C4-2B (cell line): Measurements from ENCODE around the gene EDIL3.

Experiments used
- ZFX ChIP-seq: fragments of 450-650 bp; IDR thresholded peaks from 2 replicates; pipeline ENCODE4 v1.6.1; 2017
- TF ChIP-seq, protein P1 (sequence below): fragments of 450-650 bp; conservative IDR thresholded peaks from 2 replicates; pipeline ENCODE4 v1.5.1; 2017; ENCODE audit warnings: mild to moderate bottlenecking

DNA sequence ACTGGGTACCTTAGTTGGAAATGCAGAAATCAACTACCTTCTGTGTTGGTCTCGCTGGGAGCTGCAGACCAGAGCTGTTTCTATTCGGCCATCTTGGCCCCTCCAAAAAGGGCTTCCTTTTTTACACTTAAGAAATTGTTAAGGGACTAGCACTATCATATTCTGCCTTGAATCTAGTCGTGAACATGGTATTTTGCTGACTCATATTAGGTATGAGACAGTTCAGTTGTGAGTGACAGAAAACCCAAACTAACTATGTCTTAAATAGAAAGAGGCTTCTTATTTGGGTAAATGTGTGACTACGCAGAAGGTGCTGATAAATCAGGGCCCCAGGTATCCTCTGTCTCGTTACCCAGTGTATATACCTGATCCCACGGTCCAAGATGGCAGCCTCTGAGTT lies 298.2 kb downstream of the EDIL3 start:
- TF ChIP-seq, protein P1, sequence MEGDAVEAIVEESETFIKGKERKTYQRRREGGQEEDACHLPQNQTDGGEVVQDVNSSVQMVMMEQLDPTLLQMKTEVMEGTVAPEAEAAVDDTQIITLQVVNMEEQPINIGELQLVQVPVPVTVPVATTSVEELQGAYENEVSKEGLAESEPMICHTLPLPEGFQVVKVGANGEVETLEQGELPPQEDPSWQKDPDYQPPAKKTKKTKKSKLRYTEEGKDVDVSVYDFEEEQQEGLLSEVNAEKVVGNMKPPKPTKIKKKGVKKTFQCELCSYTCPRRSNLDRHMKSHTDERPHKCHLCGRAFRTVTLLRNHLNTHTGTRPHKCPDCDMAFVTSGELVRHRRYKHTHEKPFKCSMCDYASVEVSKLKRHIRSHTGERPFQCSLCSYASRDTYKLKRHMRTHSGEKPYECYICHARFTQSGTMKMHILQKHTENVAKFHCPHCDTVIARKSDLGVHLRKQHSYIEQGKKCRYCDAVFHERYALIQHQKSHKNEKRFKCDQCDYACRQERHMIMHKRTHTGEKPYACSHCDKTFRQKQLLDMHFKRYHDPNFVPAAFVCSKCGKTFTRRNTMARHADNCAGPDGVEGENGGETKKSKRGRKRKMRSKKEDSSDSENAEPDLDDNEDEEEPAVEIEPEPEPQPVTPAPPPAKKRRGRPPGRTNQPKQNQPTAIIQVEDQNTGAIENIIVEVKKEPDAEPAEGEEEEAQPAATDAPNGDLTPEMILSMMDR, result no peak
- no peak for TF ChIP-seq ZFX
